Right ventricle myocardium superior (tissue), 1 donor: ENCODE data around the gene LEMD2. TPM values are rescaled to one million over a fixed set of nuclear protein-coding genes. Genes with fewer than 3 reads are reported as not detected.

Source experiments
- total RNA-seq: library from RNA; stranded (reverse); fragmentation: NEBNext Ultra II Directional; extraction: Animal tissue kit (Norgen Biotek cat#: 25700); gene quantifications from one replicate; pipeline ENCODE4 v1.2.1, GENCODE V29; 2021
- donor health status: DM: no; HTN: yes; CAD: no; lungs with severe emphysema.

LEMD2 gene
- total RNA-seq, 1 donor from 2014 or later = 19.1 TPM

Other genes with a start within 250 kb of the LEMD2 start
- 25.0 TPM for gene BAK1, start 208.9 kb downstream of the LEMD2 start, total RNA-seq
- gene ITPR3, start 167.8 kb downstream of the LEMD2 start, total RNA-seq = 6.0 TPM
- 208 TPM for gene UQCC2, start 77.4 kb downstream of the LEMD2 start, total RNA-seq
- gene IP6K3, start 42.2 kb downstream of the LEMD2 start, total RNA-seq = 44.2 TPM
- not detected for gene MLN, start 14.9 kb upstream of the LEMD2 start, total RNA-seq